IMR-90 (cell line): Measurements from ENCODE around the gene SLC30A5. TPM values are rescaled to one million over a fixed set of nuclear protein-coding genes. Genes with fewer than 3 reads are reported as not detected.

ENCODE experiments used
- ATAC-seq: fragments of 200-7000 bp; cut with Tn5 transposase; 2 replicates; pipeline ENCODE4 v1.9.1; 2020; ENCODE audit warnings: low read depth, mild to moderate bottlenecking, moderate library complexity
- BruUV-seq: library from RNA; stranded (reverse); fragments of 400-500 nt; replicated peaks from 2 replicates; lab custom pipeline; 2021; lab: Mats Ljungman, UMichigan
- CTCF ChIA-PET: fragments of 300-600 bp; formaldehyde crosslinking; extraction: SDS; loops from one replicate; lab custom pipeline; 2021; ENCODE audit warnings: antibody characterized with exemption; lab: Yijun Ruan, JAX
- POLR2A ChIA-PET: fragments of 300-600 bp; sonication (Branson Sonifier 250); formaldehyde crosslinking; loops from one replicate; lab custom pipeline; 2022; ENCODE audit warnings: antibody characterized with exemption; ENCODE audit not compliant: unreplicated experiment; lab: Charles Lee
- DNase-seq: peaks from one replicate; pipeline ENCODE4 v3.0.0; 2013
- H2AFZ ChIP-seq: replicated peaks from 2 replicates; pipeline ENCODE3; 2013; ENCODE audit warnings: low read length, mild to moderate bottlenecking; ENCODE audit not compliant: poor library complexity
- H2AK5ac ChIP-seq: 2 replicates; pipeline ENCODE4 v1.6.1; 2013; ENCODE audit warnings: low read depth, low read length, inconsistent platforms
- H2AK9ac ChIP-seq: replicated peaks from 2 replicates; pipeline ENCODE3; 2013; ENCODE audit warnings: mild to moderate bottlenecking, low read depth, low read length, moderate library complexity; ENCODE audit not compliant: poor library complexity
- H2BK120ac ChIP-seq: 2 replicates; pipeline ENCODE4 v1.6.1; 2013; ENCODE audit warnings: low read depth, low read length, inconsistent platforms
- H2BK15ac ChIP-seq: 3 replicates; pipeline ENCODE4 v1.6.1; 2013; ENCODE audit warnings: low read depth, low read length, inconsistent platforms
- H2BK20ac ChIP-seq: 2 replicates; pipeline ENCODE4 v1.6.1; 2013; ENCODE audit warnings: low read depth, mild to moderate bottlenecking, inconsistent platforms, low read length, moderate library complexity
- H2BK5ac ChIP-seq: 2 replicates; pipeline ENCODE4 v1.6.1; 2013; ENCODE audit warnings: mild to moderate bottlenecking, low read depth, low read length, inconsistent platforms; ENCODE audit not compliant: poor library complexity, severe bottlenecking
- H3K14ac ChIP-seq: replicated peaks from 2 replicates; pipeline ENCODE4 v1.6.1; 2013; ENCODE audit warnings: low read depth, low read length, inconsistent platforms
- H3K18ac ChIP-seq: 2 replicates; pipeline ENCODE4 v1.6.1; 2013; ENCODE audit warnings: low read depth, low read length, control low read depth
- H3K23ac ChIP-seq: 2 replicates; pipeline ENCODE4 v1.6.1; 2013; ENCODE audit warnings: low read depth, low read length, inconsistent platforms
- H3K27ac ChIP-seq: 2 replicates; pipeline ENCODE4 v1.5.1; 2013; ENCODE audit warnings: mild to moderate bottlenecking, control low read depth, low read length; ENCODE audit not compliant: insufficient read depth
- H3K27me3 ChIP-seq: 2 replicates; pipeline ENCODE4 v1.6.1; 2013; ENCODE audit warnings: low read length; ENCODE audit not compliant: control insufficient read depth, insufficient read depth
- H3K36me3 ChIP-seq: 2 replicates; pipeline ENCODE4 v1.6.1; 2013; ENCODE audit warnings: low read length, mixed read lengths; ENCODE audit not compliant: control insufficient read depth, insufficient read depth
- H3K4ac ChIP-seq: 2 replicates; pipeline ENCODE4 v1.6.1; 2013; ENCODE audit warnings: low read depth, low read length, inconsistent platforms
- H3K4me1 ChIP-seq: 2 replicates; pipeline ENCODE4 v1.6.1; 2013; ENCODE audit warnings: low read length, mixed read lengths; ENCODE audit not compliant: control insufficient read depth, insufficient read depth
- H3K4me2 ChIP-seq: 2 replicates; pipeline ENCODE4 v1.6.1; 2013; ENCODE audit warnings: low read depth, mild to moderate bottlenecking, control low read depth, low read length, moderate library complexity
- H3K4me3 ChIP-seq: 2 replicates; pipeline ENCODE4 v1.5.1; 2013; ENCODE audit warnings: low read depth, mild to moderate bottlenecking, control low read depth, low read length, moderate library complexity; ENCODE audit not compliant: insufficient read depth
- H3K56ac ChIP-seq: 2 replicates; pipeline ENCODE4 v1.6.1; 2013; ENCODE audit warnings: low read length, inconsistent platforms; ENCODE audit not compliant: insufficient read depth; ENCODE audit errors: extremely low read depth
- H3K79me1 ChIP-seq, 2 experiments: 2 replicates each; pipeline ENCODE4 v1.6.1; 2013; ENCODE audit warnings: low read length in 2 of 2, inconsistent platforms in 1 of 2, low read depth in 1 of 2
- H3K9ac ChIP-seq: 2 replicates; pipeline ENCODE4 v1.6.1; 2013; ENCODE audit warnings: low read depth, low read length, control low read depth
- H3K9me1 ChIP-seq: 2 replicates; pipeline ENCODE4 v1.6.1; 2013; ENCODE audit warnings: low read length, inconsistent platforms; ENCODE audit not compliant: insufficient read depth
- H3K9me3 ChIP-seq: 2 replicates; pipeline ENCODE4 v1.6.1; 2013; ENCODE audit warnings: low read length; ENCODE audit not compliant: control insufficient read depth, insufficient read depth
- H4K20me1 ChIP-seq: 2 replicates; pipeline ENCODE4 v1.6.1; 2013; ENCODE audit warnings: low read length, inconsistent platforms; ENCODE audit not compliant: insufficient read depth
- H4K5ac ChIP-seq: 2 replicates; pipeline ENCODE4 v1.6.1; 2013; ENCODE audit warnings: mild to moderate bottlenecking, low read depth, low read length, control low read depth
- H4K8ac ChIP-seq, 2 experiments: 2 replicates each; pipeline ENCODE4 v1.6.1; 2013; ENCODE audit warnings: low read depth in 2 of 2, low read length in 2 of 2, control low read depth in 1 of 2, inconsistent platforms in 1 of 2
- H4K91ac ChIP-seq: 2 replicates; pipeline ENCODE4 v1.6.1; 2013; ENCODE audit warnings: low read depth, low read length, inconsistent platforms; ENCODE audit not compliant: insufficient read depth
- CEBPB ChIP-seq: IDR thresholded peaks from 2 replicates; pipeline ENCODE4 v1.6.1; 2012; ENCODE audit warnings: low read depth, low read length, improper control_type of control experiment
- USF2 ChIP-seq: fragments of 150-350 bp; IDR thresholded peaks from 2 replicates; pipeline ENCODE4 v1.6.1; 2017; ENCODE audit warnings: mild to moderate bottlenecking, antibody characterized with exemption, low read length, low read depth
- WGBS, 2 experiments: methylation state at CpG; one replicate each; pipeline versions ENCODE4 v1.1.5 to v1.1.7; 2013; ENCODE audit warnings: missing lambda C conversion rate in 2 of 2; ENCODE audit not compliant: insufficient read length in 1 of 2; ENCODE audit errors: extremely low coverage in 2 of 2; 5-methylcytosine and 5-hydroxymethylcytosine counted together
- dilution Hi-C: fragments of 300-500 bp; cut with HindIII; formaldehyde crosslinking; loops from one replicate; pipeline ENCODE4 v1.14.3; 2018; ENCODE audit warnings: low sequenced_read_pairs; ENCODE audit not compliant: unreplicated experiment
- in situ Hi-C: fragments of 300-500 bp; cut with MboI; formaldehyde crosslinking; loops from 3 replicates; pipeline ENCODE4 v1.14.3; 2019; ENCODE audit warnings: low sequenced_read_pairs, inconsistent platforms, mixed read lengths
- intact Hi-C: fragments of 100-400 bp; cut with micrococcal nuclease; formaldehyde crosslinking; loops from 2 replicates; pipeline ENCODE4 v1.10.0; 2022
- polyA plus RNA-seq, 3 experiments: library from polyadenylated mRNA; depleted of rRNA; stranded (reverse); fragments of >200 nt; gene quantifications; 2 replicates each; pipeline ENCODE4 v1.2.3, GENCODE V29; 2012; ENCODE audit warnings: low replicate concordance in 1 of 3
- total RNA-seq: library from RNA; depleted of rRNA; stranded (reverse); fragments of >200 nt; gene quantifications from 2 replicates; pipeline ENCODE4 v1.2.3, GENCODE V29; 2012

SLC30A5 gene
- total and polyA plus RNA-seq, 2 of the 4 experiments (the other 2 are of a cell fraction): 21.2 to 34.8 TPM

- Histone ChIP-seq H3K23ac (no peak overlapping the region), H3K14ac (no peak overlapping the region), H3K18ac (no peak overlapping the region), H4K8ac (no peak overlapping the region), H3K4me1 (no peaks in the 10 kb centered on the region), H4K91ac (no peak overlapping the region), H3K36me3 (peaks cover 19% of the 10 kb centered on the region), H3K4ac (no peak overlapping the region), H3K79me1 (peaks cover 0 to 4% of the 10 kb centered on the region in 2 experiments; a peak in 2 of 4 replicates), H2BK15ac (no peak overlapping the region), H2AK9ac (no peak overlapping the region), H3K4me2 (no peak overlapping the region), H3K27me3 (no peaks in the 10 kb centered on the region), H3K56ac (no peak overlapping the region), H2AFZ (no peak overlapping the region), H3K4me3 (no peak overlapping the region), H2BK5ac (no peak overlapping the region), H4K20me1 (no peaks in the 10 kb centered on the region), H3K9ac (no peak overlapping the region), H3K9me3 (no peaks in the 10 kb centered on the region), H2BK120ac (no peak overlapping the region), H2AK5ac (no peak overlapping the region), H3K9me1 (no peaks in the 10 kb centered on the region), H4K5ac (no peak overlapping the region), H3K27ac (no peak overlapping the region), H2BK20ac (no peak overlapping the region)
- TF ChIP-seq CEBPB: peak; percentile 82
- no peak for TF ChIP-seq USF2
- WGBS, 2 experiments: no CpG with 5 or more reads among the region's 3 CpGs
- no peak for DNase-seq
- no peak for ATAC-seq
- in situ Hi-C loops: loop anchor here (10.0 kb wide), 1 partner anchor 219 kb away; the partner anchor contains the start of gene CCDC125
- dilution Hi-C loops: no loop called here
- CTCF ChIA-PET: interaction anchor here (0.8 kb wide), 1 partner anchor 9 kb away, joined by 3 read pairs; no protein-coding TSS in a partner anchor
- intact Hi-C loops: no loop called here
- POLR2A ChIA-PET: no interaction called here
- BruUV-seq: no TSS peak
Measured at GRCh38 chr5:69115526-69115925, 21.7 kb downstream of the SLC30A5 start.
